DND-41 (cell line): Measurements from ENCODE around the gene PFKFB3.

ENCODE experiments used
- CTCF ChIP-seq: IDR thresholded peaks from 2 replicates; pipeline ENCODE4 v1.5.1; 2012; ENCODE audit warnings: borderline replicate concordance, low read length, moderate library complexity, mild to moderate bottlenecking; ENCODE audit not compliant: poor library complexity, severe bottlenecking; ENCODE audit errors: extremely low read depth
- EZH2 ChIP-seq: IDR thresholded peaks from 3 replicates; pipeline ENCODE4 v1.6.1; 2012; ENCODE audit warnings: borderline replicate concordance, low read depth, mild to moderate bottlenecking, moderate library complexity, low read length, inconsistent platforms; ENCODE audit not compliant: severe bottlenecking

DNA sequence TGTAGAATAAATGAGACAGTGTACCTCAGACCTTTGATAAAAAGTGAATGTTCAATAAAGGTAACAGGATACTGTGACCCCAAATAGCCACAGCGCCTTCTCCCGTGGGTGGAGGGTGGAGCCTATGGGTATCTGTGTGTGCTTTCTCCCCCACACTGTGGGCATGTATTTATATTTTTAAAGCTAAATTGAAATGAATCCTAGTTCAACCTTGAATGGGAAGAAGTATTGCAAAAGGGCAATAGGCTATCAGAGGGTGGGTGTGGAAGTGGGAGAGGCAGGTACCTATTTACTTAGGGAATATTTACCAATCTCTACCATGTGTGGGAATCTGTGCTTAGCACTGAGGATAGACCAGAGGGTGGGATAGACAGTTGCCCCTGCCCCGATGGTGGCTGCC is 68.9 kb downstream of the PFKFB3 start:
- TF ChIP-seq CTCF = no peak
- TF ChIP-seq EZH2 = no peak
